SH-SY5Y (cell line): ENCODE data around the gene FBXW12.

ENCODE experiments used
- GATA2 ChIP-seq: IDR thresholded peaks from 2 replicates; pipeline ENCODE4 v1.6.1; 2011; ENCODE audit warnings: mild to moderate bottlenecking, low read depth, low read length
- GATA3 ChIP-seq: IDR thresholded peaks from 2 replicates; pipeline ENCODE4 v1.6.1; 2011; ENCODE audit warnings: low read depth, mild to moderate bottlenecking, low read length, moderate library complexity

FBXW12 gene

GRCh38 chr3:48403533-48404439 lies 31.8 kb downstream of the FBXW12 start:
- TF ChIP-seq GATA3 = no peak
- no peak for TF ChIP-seq GATA2

GRCh38 chr3:48404440-48405342 lies 32.7 kb downstream of the FBXW12 start:
- TF ChIP-seq GATA2 (no peak), GATA3 (no peak)

DNA sequence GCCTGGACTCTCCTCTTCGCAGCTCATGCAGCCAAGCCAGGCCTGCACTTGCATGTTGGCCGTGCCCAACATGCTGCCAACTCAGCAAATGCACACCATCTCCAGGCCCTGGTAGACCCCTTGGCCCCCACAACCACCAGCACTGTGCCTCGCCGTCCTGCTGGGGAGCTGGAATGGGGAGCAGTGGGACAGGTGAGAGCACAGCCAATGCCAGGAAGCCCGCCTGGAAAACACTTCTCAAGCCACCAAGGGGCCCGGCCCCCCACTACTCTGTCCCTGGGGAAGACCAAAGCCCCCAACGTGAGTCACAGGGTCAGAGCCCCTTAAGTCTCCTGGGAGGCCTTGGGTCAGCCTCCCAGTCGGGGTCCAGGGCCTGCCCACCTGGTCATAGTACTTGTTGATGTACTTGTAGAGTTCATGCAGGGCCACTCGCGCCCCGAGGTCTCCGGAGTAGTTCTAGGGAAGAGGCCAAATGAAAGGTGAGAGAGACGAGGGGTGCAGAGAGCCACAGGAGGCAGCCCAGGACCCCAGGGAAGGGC lies 33.4 kb downstream of the FBXW12 start:
- TF ChIP-seq GATA3 (no peak), GATA2 (no peak)

GRCh38 chr3:48405971-48406370 lies 34.0 kb downstream of the FBXW12 start:
- TF ChIP-seq GATA2 (no peak), GATA3 (no peak)

GRCh38 chr3:48406443-48407431 lies 34.7 kb downstream of the FBXW12 start:
- TF ChIP-seq GATA2 = no peak
- TF ChIP-seq GATA3 = no peak

DNA sequence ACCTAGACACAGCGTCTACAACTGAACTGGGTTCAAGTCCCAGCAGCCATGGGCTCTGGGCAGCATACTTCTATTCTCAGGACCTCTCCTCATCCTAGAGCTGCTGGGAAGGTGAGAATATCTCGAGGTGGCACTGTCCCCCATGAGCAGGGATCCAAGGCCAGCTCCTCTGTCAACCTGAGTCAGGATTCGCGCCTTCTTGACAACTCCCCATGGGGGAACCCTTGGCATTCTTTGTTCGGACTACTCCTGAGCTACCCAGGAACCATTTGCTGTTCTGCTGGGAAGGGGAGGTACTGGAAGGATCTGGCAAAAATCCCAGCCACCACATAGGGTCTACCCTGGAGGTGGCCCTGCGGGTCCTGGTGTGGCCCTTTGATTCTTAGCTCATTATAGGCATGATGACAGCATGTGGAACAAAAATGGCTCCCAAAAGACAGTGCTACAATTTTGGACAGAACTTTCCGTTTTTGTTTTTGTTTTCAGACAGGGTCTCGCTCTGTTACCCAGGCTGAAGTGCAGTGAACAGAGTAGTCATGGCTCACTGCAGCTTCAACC lies 35.6 kb downstream of the FBXW12 start:
- TF ChIP-seq GATA2 = no peak
- no peak for TF ChIP-seq GATA3

DNA sequence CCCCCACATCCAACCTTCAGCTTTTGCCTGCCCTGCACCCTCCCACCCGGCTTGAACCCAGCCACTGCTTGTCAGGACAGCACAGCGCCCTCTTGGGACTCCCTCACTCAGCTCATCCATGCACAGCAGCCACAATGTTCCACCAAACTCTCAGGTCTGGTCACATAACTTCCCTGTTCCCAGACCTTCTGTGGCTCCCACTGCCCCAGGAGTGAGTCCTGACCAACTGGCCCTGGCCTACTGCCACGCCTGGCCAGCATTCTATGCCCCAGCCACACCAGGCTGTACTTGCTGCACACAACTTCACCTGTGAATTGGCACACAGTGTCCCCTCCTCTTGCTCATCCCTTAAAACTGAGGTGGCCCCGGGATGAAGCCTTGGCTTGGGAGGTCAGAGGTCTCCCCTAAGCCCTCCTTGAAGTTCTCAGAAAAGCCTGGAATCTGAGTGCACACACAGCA lies 36.8 kb downstream of the FBXW12 start:
- TF ChIP-seq GATA3 (no peak), GATA2 (no peak)

DNA sequence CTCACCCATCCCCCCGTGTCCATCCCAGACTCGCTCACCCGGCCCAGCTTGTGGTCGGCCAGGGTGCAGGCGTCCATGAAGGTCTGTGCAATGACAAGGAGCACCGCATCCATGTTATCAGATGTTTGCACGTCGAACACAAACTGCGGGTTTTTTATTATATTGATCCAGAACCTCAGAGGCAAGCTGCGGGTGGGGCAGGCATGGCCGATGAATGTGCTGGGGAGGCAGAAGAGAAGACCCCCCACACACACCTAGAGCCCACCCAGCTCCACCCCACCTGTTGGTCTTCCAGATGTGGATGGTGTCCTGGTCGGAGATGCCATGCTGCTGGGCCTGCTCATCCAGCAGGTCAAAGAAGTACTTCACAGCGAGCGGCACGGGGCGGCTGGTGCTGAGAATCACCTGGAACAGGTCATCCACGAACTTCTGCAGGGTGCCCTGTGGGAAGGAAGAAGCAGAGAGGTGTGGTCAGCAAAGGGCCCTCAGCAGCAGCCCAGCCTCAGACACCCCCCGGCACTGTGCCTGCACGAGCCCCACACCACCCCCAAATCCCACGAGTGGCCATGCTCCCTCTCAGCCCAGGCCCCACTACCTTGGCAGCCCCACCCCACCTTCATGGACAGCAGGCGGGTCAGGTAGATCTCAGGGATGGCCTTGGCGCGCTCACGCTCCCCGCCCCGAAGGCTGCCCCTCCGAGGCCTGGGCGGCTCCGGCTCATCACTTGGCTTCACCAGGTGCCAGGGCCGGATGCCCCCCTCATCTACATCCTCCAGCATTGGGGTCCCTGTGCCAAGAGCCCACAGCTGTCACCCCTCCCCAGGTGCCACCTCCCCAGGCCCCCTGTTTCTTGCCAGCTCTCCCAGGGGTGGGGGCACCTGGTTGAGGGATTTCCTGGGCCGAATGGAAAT lies 37.5 kb downstream of the FBXW12 start:
- TF ChIP-seq GATA3 = no peak
- TF ChIP-seq GATA2 = no peak

- TF ChIP-seq GATA2 = no peak
- no peak for TF ChIP-seq GATA3
These were observed 38.4 kb downstream of the FBXW12 start for GRCh38 chr3:48410205-48411040.

- TF ChIP-seq GATA2 (no peak), GATA3 (no peak)
These were observed 39.1 kb downstream of the FBXW12 start for GRCh38 chr3:48411041-48411588.
